Measurements from ENCODE around the gene ZNF563.

GRCh38 chr19:12350185-12350889 is 16.9 kb upstream of the ZNF563 start:
- TF ChIP-seq CTCF (IDR thresholded peaks at IDR 0.05; ENCODE audit: borderline replicate concordance, extremely low read depth, low read length, poor library complexity, severe bottlenecking) (no peak), EZH2 (IDR thresholded peaks at IDR 0.05; ENCODE audit: borderline replicate concordance, low read depth, low read length, severe bottlenecking) (no peak)

All from DND-41 (cell line).